H9 (cell line): ENCODE data around the gene LTBP2. TPM values are rescaled to one million over a fixed set of nuclear protein-coding genes. Genes with fewer than 3 reads are reported as not detected.

Source experiments
- DNase-seq: peaks from one replicate; pipeline ENCODE4 v3.0.0-alpha.2; 2017
- H2AFZ ChIP-seq: one replicate; pipeline ENCODE4 v1.6.1; 2013; ENCODE audit warnings: mild to moderate bottlenecking, low read length, control low read depth, moderate library complexity
- H2AK5ac ChIP-seq: 2 replicates; pipeline ENCODE4 v1.6.1; 2013; ENCODE audit warnings: low read length, control low read depth, mixed read lengths; ENCODE audit not compliant: insufficient read length
- H2BK120ac ChIP-seq: one replicate; pipeline ENCODE4 v1.6.1; 2013; ENCODE audit warnings: low read depth, mild to moderate bottlenecking, low read length, control low read depth, inconsistent platforms; ENCODE audit not compliant: poor library complexity, severe bottlenecking
- H2BK12ac ChIP-seq: 2 replicates; pipeline ENCODE4 v1.6.1; 2013; ENCODE audit warnings: low read length, control low read depth, mixed read lengths, low read depth; ENCODE audit not compliant: insufficient read length
- H2BK15ac ChIP-seq: 2 replicates; pipeline ENCODE4 v1.6.1; 2013; ENCODE audit warnings: low read depth, low read length, control low read depth
- H2BK20ac ChIP-seq: one replicate; pipeline ENCODE4 v1.6.1; 2013; ENCODE audit warnings: low read depth, mild to moderate bottlenecking, low read length, control low read depth, inconsistent platforms; ENCODE audit not compliant: poor library complexity, severe bottlenecking
- H2BK5ac ChIP-seq: 2 replicates; pipeline ENCODE4 v1.6.1; 2013; ENCODE audit warnings: low read length, control low read depth, mixed read lengths; ENCODE audit not compliant: insufficient read length
- H3K14ac ChIP-seq: 2 replicates; pipeline ENCODE4 v1.6.1; 2013; ENCODE audit warnings: low read length, control low read depth; ENCODE audit not compliant: insufficient read depth
- H3K18ac ChIP-seq: 2 replicates; pipeline ENCODE4 v1.6.1; 2013; ENCODE audit warnings: low read depth, mild to moderate bottlenecking, mixed read lengths, low read length, control low read depth; ENCODE audit not compliant: insufficient read length
- H3K23ac ChIP-seq: 2 replicates; pipeline ENCODE4 v1.6.1; 2013; ENCODE audit warnings: low read length, control low read depth, mixed read lengths, low read depth; ENCODE audit not compliant: insufficient read length
- H3K23me2 ChIP-seq: 2 replicates; pipeline ENCODE4 v1.6.1; 2013; ENCODE audit warnings: low read depth, mild to moderate bottlenecking, mixed read lengths, low read length, control low read depth; ENCODE audit not compliant: insufficient read length, poor library complexity, severe bottlenecking
- H3K27ac ChIP-seq: 2 replicates; pipeline ENCODE4 v1.5.1; 2013; ENCODE audit warnings: low read length, control low read depth, mixed read lengths, low read depth; ENCODE audit not compliant: insufficient read length
- H3K27me3 ChIP-seq: 2 replicates; pipeline ENCODE4 v1.6.1; 2013; ENCODE audit warnings: low read length, control low read depth, inconsistent platforms; ENCODE audit not compliant: insufficient read depth
- H3K4ac ChIP-seq: 2 replicates; pipeline ENCODE4 v1.6.1; 2013; ENCODE audit warnings: low read depth, mild to moderate bottlenecking, control low read depth, inconsistent platforms, low read length, moderate library complexity
- H3K4me1 ChIP-seq: 2 replicates; pipeline ENCODE4 v1.6.1; 2013; ENCODE audit warnings: low read length, control low read depth, inconsistent platforms; ENCODE audit not compliant: insufficient read depth
- H3K4me2 ChIP-seq: 2 replicates; pipeline ENCODE4 v1.6.1; 2013; ENCODE audit warnings: low read length, control low read depth, mixed read lengths; ENCODE audit not compliant: insufficient read length, insufficient read depth
- H3K56ac ChIP-seq: 2 replicates; pipeline ENCODE4 v1.6.1; 2013; ENCODE audit warnings: low read depth, mild to moderate bottlenecking, mixed read lengths, low read length, control low read depth; ENCODE audit not compliant: insufficient read length
- H3K79me1 ChIP-seq: 2 replicates; pipeline ENCODE4 v1.6.1; 2013; ENCODE audit warnings: low read depth, mild to moderate bottlenecking, moderate library complexity, low read length, control low read depth, inconsistent platforms; ENCODE audit not compliant: insufficient read depth, poor library complexity, severe bottlenecking
- H3K79me2 ChIP-seq: 2 replicates; pipeline ENCODE4 v1.6.1; 2013; ENCODE audit warnings: low read length, control low read depth, inconsistent platforms; ENCODE audit not compliant: insufficient read depth
- H3K9ac ChIP-seq: 2 replicates; pipeline ENCODE4 v1.6.1; 2013; ENCODE audit warnings: low read length, control low read depth, mixed read lengths; ENCODE audit not compliant: insufficient read length; ENCODE audit errors: extremely low read depth
- H3K9me3 ChIP-seq: one replicate; pipeline ENCODE4 v1.6.1; 2013; ENCODE audit warnings: low read depth, low read length, inconsistent platforms; ENCODE audit not compliant: control insufficient read depth
- H3T11ph ChIP-seq: one replicate; pipeline ENCODE4 v1.6.1; 2013; ENCODE audit warnings: mild to moderate bottlenecking, low read length, control low read depth, inconsistent platforms
- H4K20me1 ChIP-seq: one replicate; pipeline ENCODE4 v1.6.1; 2013; ENCODE audit not compliant: control insufficient read depth, insufficient read length, insufficient read depth
- H4K5ac ChIP-seq: 2 replicates; pipeline ENCODE4 v1.6.1; 2013; ENCODE audit warnings: low read depth, mild to moderate bottlenecking, mixed read lengths, low read length, control low read depth; ENCODE audit not compliant: insufficient read length
- H4K8ac ChIP-seq: replicated peaks from 2 replicates; pipeline ENCODE4 v1.6.1; 2013; ENCODE audit warnings: low read length, control low read depth, mixed read lengths, low read depth; ENCODE audit not compliant: insufficient read length
- H4K91ac ChIP-seq: 2 replicates; pipeline ENCODE4 v1.6.1; 2013; ENCODE audit warnings: low read depth, mild to moderate bottlenecking, moderate library complexity, mixed read lengths, low read length, control low read depth; ENCODE audit not compliant: insufficient read length
- H3K27ac Mint-ChIP-seq, 3 experiments: 2 replicates in 2 of 3; 3 replicates in 1 of 3; pipeline ENCODE4 v1.8.0; 2020 to 2021; ENCODE audit warnings: mixed read lengths in 3 of 3, mild to moderate bottlenecking in 1 of 3, moderate library complexity in 1 of 3
- H3K27me3 Mint-ChIP-seq: 2 replicates; pipeline ENCODE4 v1.8.0; 2021; ENCODE audit warnings: low read depth, mild to moderate bottlenecking, moderate library complexity, mixed read lengths
- H3K36me3 Mint-ChIP-seq, 3 experiments: 2 replicates in 2 of 3; 3 replicates in 1 of 3; pipeline ENCODE4 v1.8.0; 2020 to 2021; ENCODE audit warnings: low read depth in 3 of 3, mixed read lengths in 3 of 3; ENCODE audit not compliant: insufficient read depth in 1 of 3
- H3K4me1 Mint-ChIP-seq, 2 experiments: 2 replicates each; pipeline ENCODE4 v1.8.0; 2020; ENCODE audit warnings: mixed read lengths in 2 of 2
- H3K4me3 Mint-ChIP-seq, 2 experiments: 2 replicates in 1 of 2; 3 replicates in 1 of 2; pipeline ENCODE4 v1.8.0; 2020 to 2021; ENCODE audit warnings: mild to moderate bottlenecking in 2 of 2, mixed read lengths in 2 of 2, moderate library complexity in 1 of 2
- H3K9me3 Mint-ChIP-seq, 2 experiments: 2 replicates in 1 of 2; 3 replicates in 1 of 2; pipeline ENCODE4 v1.8.0; 2020; ENCODE audit warnings: mild to moderate bottlenecking in 2 of 2, mixed read lengths in 2 of 2, moderate library complexity in 1 of 2
- WGBS: extraction: QIAGEN DNeasy Blood & Tissue Kit; methylation state at CpG from one replicate; pipeline ENCODE4 v1.1.7; 2013; ENCODE audit warnings: missing lambda C conversion rate, low lambda C conversion rate, mixed read lengths; ENCODE audit not compliant: insufficient read length; ENCODE audit errors: extremely low coverage; 5-methylcytosine and 5-hydroxymethylcytosine counted together
- total RNA-seq: library from RNA; stranded (reverse); gene quantifications from 2 replicates; pipeline ENCODE4 v1.2.1, GENCODE V29; 2021
- TF ChIP-seq, protein P1 (sequence below): fragments of 200-600 bp; sonication (generic); conservative IDR thresholded peaks from 3 replicates; pipeline ENCODE4 v1.8.0; 2021; ENCODE audit warnings: antibody characterized with exemption, mild to moderate bottlenecking

The LTBP2 gene
- total RNA-seq, 1 experiment from 2014 or later = 0.77 TPM

DNA sequence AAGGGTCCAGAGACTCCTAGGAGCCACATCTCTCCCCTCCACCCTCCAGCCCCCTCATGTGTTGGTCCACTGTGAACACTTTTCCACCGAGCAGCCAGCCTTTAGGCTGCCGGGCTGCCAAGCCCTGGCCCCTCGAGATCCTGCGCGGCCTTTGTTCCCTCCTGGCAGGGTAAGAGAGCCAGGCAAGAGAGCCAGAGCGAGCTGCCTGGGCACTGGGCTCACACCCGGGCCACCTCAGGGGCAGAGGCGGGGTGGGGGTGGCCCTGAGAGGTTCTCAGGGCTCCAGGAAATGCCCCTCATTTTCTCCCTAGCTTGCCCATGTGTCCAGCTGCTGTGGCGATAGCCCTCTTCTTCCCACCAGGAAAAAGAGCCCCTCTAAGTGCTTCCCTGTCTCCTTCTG is 44.8 kb downstream of the LTBP2 start:
- no CpG with 5 or more reads among the region's 9 CpGs for WGBS
- TF ChIP-seq, protein P1, sequence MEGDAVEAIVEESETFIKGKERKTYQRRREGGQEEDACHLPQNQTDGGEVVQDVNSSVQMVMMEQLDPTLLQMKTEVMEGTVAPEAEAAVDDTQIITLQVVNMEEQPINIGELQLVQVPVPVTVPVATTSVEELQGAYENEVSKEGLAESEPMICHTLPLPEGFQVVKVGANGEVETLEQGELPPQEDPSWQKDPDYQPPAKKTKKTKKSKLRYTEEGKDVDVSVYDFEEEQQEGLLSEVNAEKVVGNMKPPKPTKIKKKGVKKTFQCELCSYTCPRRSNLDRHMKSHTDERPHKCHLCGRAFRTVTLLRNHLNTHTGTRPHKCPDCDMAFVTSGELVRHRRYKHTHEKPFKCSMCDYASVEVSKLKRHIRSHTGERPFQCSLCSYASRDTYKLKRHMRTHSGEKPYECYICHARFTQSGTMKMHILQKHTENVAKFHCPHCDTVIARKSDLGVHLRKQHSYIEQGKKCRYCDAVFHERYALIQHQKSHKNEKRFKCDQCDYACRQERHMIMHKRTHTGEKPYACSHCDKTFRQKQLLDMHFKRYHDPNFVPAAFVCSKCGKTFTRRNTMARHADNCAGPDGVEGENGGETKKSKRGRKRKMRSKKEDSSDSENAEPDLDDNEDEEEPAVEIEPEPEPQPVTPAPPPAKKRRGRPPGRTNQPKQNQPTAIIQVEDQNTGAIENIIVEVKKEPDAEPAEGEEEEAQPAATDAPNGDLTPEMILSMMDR = no peak
- Histone ChIP-seq H3K9me3 (no peaks in the 10 kb centered on the region), H3K23ac (no peak overlapping the region), H3K23me2 (no peaks in the 10 kb centered on the region), H2AFZ (no peak overlapping the region), H4K5ac (no peak overlapping the region), H3K4me2 (no peak overlapping the region), H3K79me1 (no peaks in the 10 kb centered on the region), H3K27me3 (no peaks in the 10 kb centered on the region), H2BK20ac (no peak overlapping the region), H3K9ac (no peak overlapping the region), H4K8ac (no peak overlapping the region), H3K14ac (no peak overlapping the region), H3T11ph (no peak overlapping the region), H2BK12ac (no peak overlapping the region), H3K4ac (no peak overlapping the region), H4K20me1 (no peaks in the 10 kb centered on the region), H3K18ac (no peak overlapping the region), H3K27ac (no peak overlapping the region), H4K91ac (no peak overlapping the region), H2BK15ac (no peak overlapping the region), H2BK120ac (no peak overlapping the region), H3K79me2 (no peaks in the 10 kb centered on the region), H2BK5ac (no peak overlapping the region), H3K56ac (no peak overlapping the region), H3K4me1 (no peaks in the 10 kb centered on the region), H2AK5ac (no peak overlapping the region)
- H3K4me3 Mint-ChIP-seq = no peak overlapping the region
- DNase-seq = no peak
- no peak overlapping the region for H3K27ac Mint-ChIP-seq
- H3K9me3 Mint-ChIP-seq = no peaks in the 10 kb centered on the region
- peaks cover 10 to 24% of the 10 kb centered on the region in 2 experiments for H3K4me1 Mint-ChIP-seq
- no peaks in the 10 kb centered on the region for H3K36me3 Mint-ChIP-seq
- no peaks in the 10 kb centered on the region; the same call in 1 of the 2 replicates for H3K27me3 Mint-ChIP-seq
